Amygdala (tissue), 56 donors: ENCODE results near the gene DOK1.

Experiments
- DNase-seq, 56 donors: peaks; one replicate each; lab custom pipeline; 2025; lab: John Stamatoyannopoulos, UW

DOK1 gene

DNA sequence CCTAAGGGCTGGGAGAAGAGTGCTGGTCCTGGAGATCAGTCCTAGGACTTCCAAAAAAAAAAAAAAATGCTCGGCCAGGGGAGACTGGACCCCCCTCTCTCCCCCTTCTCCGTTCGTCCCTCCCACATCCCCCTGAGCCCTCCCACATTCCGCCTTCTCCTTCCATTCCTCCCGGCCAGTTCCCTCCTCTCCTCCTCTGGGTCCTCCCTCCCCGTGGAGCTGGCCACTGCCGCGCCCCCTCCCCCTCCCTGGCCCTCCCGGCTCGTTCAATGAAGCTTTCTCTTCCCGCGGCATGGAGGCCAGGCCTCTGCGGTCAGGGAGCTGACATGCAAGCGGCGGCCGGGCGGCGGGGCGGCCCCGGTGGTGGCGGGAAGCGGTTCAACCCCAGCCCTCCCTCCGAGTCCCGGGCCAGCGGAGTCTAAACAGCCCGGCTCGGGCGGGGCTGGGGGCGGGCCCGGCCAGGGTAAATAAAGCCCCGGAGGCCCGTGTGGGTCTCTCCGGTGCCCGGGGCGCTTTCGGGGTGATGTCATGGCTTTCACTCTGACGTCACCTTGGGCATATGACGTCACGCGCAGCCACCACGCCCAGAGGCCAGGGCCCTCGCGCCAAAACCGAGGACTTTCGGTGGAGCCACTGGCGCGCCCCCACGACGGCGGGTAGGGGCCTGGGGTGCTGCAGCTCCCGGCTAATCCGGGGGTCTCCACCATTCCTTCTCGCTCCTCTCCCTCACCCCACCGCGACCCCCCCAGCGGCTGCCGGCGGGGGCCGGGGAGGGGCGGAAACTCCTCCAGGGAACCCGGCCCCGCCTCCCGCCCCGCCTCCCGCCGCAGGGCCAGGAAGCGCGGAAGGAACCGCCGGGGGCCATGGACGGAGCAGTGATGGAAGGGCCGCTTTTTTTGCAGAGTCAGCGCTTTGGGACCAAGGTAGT lies at the start of gene DOK1, which contains the start of gene LOXL3:
DOK1 (plus strand) TSS at position 829 of the 928 bp plus-strand sequence; CDS start at position 864, 35 bp downstream.
LOXL3 (minus strand) TSS at position 51 of the 928 bp plus-strand sequence. CDS start 1,308 bp downstream, outside the sequence.
- DNase-seq = peak in 48 of 56 donors; percentile 26 to 88 (median 58)

DNA sequence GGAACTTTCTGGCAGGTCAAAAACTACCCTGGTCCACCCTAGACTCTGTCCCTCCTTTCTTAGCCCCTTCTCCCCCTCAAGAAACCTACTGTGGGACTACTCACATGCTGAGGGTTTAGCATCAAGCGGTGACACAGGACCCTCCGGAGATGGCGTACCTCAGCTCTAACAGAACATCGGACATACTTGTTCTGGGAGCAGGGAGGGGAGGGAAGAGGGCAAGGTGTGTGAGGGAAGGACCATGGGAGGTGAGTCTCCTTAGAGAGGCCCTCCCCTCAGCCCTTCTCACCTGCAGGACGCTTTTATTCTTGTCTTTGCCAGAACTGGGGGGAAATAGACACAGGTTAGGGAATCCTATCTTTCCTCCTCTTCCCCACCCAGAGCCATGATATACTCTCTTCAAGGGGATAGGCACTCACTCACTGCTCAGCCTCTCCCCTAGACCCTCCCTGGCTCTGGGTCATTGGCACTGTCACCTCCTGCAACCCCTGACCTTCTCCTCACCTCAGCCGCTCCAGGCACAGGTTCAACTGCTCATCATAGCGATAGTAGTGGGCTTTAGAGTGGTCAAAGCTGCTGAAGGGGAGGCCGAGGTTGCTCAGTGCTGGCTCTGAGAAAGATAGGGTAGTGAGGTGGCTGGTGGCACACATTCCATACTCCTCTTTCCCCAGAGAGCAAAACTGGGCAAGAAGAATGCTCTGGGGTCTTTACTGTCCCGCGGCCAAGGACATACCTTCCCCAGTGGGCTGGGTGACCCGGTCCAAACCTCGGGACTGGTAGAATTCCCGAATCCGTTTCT lies 48.9 kb upstream of the DOK1 start:
- no peak for DNase-seq

DNA sequence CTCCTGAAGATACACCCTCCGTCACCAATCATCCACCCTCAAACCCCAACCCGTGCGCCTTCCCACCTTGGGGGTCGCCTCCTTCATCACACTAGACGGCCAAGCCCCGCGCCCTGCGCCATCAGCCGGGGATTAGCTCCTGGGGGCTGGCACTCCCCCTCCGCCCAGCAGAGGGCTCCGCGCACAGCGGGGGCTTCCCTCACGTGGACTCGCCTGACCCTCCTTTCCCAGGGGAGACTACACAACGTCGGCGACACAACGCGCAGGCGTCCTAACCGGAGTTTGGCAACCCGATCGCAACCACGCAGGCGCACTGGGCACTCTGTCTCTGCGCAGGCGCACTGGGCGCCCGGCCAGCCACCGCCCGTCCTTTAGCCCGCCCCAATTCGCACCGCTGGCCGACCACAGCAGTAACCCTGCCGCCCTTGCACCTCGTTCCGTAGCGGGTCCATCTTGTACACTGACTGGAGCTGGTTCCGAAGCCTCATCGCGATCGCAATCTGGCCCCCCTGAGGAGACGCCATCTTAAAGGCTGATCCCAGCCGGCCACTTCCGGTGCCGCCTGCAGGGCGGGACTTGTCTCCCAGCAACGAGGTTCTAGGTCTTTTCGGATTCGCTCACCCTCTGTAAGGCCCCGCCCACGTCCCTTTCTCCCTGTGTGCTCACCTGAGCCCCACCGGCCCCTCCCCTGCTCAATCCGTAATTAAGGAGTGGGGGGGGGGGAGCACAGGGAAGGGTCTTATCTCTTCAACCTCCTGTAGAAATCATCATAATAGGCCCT lies 47.2 kb upstream of the DOK1 start, which contains the start of gene PCGF1:
PCGF1 (minus strand) TSS at position 551 of the 781 bp plus-strand sequence; CDS start at position 524, 27 bp downstream.
- peak; percentile 61 to 99 (median 94) for DNase-seq

DNA sequence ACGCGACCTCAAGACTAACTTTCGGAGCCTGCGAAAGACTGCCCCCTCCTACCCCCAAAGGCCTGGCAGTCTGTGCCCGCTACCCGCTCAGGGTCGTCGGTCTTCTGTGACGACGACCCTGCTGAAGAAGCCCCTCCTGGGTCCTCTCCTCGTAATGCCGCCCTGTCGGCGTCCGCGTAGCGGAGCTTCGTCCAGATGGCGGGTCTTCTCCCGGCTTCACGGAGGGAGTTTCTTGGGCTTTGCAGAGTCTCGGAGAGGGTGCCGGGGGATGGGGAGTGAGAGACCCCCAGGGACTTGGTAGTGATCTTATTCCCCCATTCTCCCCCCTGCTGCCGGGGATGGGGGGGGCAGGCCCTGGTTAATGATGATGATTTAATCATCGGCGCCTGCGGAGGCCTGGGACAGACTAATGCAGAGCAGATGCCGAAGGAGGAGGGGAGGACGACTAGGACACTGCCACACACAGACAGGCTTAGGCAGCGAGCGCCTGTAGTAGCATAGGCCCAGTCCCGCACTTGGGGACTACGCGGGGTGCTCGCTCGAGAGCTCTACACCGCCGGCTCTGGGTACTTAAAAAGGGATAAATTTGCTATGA lies 46.5 kb upstream of the DOK1 start:
- DNase-seq = peak in 25 of 56 donors; percentile 5 to 60 (median 35)

DNA sequence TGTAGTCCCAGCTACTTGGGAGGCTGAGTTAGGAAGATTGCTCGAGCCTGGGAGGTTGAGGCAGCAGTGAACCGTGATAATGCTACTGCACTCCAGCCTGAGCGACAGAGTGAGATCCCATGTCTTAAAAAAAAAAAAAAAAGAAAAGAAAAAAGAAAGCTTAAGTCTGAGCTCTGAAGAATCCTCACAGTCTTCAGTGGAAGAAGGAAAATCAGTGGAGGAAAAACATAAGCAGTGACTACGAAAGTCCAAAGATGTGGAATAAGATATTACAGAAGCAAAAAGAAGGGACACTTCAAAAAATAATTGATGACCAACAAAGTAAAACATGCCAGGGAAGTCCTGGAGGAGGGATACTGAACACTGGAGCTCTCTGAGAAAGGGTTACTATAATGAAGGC lies 44.2 kb upstream of the DOK1 start:
- DNase-seq = no peak

DNA sequence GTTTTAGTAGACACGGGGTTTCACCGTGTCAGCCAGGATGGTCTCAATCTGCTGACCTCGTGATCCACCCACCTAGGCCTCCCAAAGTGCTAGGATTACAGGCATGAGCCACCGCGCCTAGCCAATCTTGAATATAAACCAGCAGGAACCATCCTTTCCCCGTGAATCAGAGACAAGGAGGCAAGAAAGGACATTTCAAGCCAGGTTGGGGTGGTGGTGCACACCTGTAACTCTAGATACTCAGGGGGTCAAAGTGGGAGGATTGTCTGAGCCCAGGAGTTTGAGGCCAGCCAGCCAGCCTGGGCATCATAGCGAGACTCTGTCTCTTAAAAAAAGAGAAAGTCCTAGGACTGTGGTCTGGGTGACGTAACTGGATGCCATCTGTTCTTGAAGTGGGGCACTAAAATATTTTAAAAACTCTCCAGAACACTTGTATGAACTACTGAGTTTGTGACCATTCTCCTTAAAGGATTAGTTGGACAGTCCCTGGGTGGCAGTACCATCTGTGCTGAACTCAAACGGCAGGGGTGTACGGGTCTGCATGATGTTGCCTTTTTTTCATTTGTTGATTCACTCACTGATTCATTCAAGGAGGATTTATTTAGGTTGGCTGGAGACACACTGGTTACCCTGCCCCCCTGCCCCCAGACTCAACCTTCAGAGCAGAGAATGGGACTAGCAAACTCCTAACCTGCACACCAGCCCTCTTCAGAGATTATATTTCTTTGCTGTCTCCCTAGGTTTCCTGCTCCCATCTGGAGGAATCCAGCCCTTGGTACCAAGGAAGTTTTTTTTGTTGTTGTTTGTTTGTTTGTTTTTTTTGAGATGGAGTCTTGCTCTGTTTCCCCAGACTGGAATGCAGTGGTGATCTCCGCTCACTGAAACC lies 43.2 kb upstream of the DOK1 start:
- DNase-seq = no peak

DNA sequence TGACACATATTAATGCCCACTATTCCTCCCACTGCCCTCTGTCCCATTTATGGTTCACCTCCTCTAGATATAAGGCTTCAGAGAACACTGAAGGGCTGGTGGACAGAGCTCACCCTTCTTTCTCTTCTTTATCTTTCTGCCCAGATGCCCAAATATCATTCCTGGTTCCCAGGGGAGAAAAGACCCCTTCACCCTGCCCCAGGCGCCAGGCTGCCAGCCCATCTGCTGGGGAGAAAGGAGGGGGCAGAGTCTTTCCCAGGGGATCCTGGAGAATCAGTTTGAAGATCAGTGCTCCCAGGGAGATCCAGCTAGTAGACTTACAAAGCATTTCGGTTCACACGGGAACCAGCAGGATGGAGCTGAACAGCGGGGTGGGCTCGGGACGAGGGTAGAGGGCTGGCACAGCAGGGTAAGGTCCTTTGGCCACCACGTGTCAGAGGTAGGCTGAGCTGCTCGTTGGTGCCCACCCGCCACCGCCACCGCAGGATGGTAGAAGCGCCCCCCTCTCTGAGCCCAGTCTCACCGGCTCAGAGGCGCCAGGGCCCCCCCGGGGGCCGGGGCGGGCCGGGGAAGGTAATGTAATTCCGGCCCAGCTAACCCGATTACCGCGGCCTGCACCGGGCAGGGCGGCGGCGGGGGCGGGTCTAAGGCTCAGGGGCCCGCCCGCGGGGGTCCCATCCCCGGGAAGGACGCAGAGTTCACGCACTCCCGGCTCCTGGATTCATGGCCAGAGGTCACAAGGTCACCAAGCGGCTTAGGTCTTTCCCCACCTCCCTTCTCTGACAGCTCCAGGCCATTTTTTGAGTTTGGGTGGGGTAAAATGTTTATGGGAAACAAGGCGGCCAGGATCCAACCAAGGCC lies 41.5 kb upstream of the DOK1 start:
- no peak for DNase-seq

DNA sequence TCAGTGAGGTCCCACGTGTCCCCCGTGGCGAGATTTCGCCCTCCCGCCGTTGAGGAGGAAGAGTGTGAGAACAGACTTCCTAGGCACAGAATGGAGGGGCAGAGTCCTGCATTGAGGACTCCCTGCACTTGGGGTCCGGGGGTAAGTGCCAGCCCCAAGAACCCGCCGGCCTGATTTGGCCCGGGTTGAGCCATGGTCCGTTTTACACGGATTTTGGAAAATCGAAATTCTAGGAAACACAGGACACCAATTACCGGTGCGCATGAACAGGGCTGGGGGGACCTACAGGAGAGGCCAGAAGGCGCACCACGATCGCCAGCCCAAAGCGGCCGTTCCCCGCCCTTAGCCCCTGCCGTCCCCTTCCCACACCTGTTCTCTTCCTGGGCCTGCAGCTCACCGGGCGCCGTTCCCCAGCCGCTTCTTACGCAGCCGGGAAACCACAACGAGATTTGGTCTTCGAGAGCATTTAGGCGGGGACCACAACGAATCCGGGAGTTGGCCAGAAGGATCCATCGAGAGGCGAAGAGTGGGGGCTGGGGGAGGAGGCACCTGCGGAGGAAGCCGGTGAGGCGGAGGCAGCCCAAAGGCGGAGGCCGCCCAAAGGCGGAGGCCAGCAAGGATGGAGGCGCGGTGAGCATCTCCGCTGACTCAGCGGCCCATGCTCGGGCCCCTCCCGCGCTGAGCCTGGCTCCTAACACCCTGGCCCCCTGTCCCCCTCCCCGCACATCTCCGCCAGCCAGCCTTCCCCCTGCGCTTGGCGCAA lies 40.7 kb upstream of the DOK1 start:
- DNase-seq = no peak

DNA sequence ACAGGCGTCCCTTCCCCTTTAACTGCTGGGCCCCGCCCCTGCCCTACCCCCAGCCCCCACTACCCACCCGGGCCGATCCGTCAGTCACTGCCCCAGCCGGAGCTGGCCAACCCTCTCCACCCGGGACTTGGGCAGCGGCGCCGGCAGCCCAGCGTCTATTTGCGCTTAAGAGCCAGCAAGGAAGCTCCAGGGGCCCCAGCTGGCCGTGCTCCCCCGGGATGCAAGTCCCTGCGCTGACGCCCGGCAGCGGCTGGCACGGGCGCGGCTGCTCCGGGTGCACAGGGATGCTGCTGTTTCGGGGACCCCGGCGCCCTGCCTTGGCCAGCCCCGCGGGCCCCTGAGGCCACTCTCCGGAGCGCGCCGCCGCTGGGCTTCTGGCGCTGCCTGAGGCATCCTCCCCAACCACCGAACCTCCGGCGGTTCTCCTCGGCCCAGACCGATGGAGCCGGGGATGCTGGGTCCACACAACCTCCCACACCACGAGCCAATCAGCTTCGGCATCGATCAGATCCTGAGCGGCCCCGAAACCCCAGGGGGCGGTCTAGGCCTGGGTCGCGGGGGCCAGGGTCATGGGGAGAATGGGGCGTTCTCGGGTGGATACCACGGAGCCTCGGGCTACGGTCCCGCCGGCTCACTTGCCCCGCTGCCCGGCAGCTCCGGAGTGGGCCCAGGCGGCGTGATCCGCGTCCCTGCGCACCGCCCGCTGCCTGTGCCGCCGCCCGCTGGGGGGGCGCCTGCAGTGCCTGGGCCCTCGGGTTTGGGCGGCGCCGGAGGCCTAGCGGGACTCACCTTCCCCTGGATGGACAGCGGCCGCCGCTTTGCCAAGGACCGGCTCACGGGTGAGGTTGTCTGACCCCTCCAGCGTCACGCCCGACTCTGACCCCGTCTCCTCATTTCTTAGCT lies 39.9 kb upstream of the DOK1 start, which contains the start of gene TLX2:
TLX2 (plus strand) TSS at position 83 of the 903 bp plus-strand sequence; CDS start at position 440, 357 bp downstream.
- DNase-seq = no peak

DNA sequence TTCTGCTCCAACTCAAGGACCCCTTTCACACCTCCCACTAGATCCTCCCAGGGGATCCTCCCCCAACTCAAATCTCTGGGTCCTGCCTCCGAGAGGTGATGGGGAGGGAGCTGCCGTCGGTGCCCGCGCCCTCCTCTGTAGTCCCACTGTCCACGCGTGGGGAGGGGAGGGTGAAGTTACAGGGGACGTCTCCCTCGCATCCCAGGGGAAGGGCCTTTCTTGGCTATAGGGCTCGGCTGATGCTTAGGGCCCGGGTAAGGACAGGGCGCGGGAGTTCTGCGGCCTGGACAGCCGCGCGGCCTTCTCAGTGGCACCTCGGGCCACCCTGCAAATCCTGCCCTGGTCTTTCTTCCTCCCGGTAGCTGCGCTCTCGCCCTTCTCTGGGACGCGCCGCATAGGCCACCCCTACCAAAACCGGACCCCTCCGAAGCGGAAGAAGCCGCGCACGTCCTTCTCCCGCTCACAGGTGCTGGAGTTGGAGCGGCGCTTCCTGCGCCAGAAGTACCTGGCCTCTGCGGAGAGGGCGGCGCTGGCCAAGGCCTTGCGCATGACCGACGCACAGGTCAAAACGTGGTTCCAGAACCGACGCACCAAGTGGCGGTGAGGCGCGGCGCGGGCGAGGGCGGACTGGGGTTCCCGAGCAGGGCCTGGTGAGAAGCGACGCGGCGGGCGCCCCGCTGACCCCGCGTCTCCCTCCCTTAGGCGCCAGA lies 39.1 kb upstream of the DOK1 start:
- DNase-seq = no peak

DNA sequence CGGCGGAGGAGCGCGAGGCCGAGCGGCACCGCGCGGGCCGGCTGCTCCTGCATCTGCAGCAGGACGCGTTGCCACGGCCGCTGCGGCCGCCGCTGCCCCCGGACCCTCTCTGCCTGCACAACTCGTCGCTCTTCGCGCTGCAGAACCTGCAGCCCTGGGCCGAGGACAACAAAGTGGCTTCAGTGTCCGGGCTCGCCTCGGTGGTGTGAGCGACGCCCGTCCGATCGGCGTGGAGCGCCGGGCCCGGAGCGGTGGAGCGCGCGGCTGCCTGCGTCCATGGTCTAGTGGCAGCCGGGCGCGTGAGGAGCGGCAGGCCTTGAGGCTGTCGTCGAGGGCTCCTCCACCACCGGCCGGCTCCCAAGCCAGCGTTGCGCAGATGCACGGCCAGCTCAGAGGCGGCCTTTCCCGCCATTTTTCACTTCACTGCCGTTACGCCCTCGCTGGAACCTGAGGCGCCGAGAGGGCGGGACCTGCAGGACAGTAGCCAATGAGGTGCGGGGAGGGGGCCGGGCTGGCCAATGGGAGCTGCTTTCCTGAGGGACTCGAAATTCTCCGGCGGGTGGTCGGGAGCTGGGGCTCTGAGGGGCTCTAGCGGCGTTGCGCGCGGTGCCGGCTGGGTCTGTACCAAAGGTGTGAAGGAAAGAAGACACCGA lies 38.4 kb upstream of the DOK1 start:
- DNase-seq = peak in 21 of 56 donors; percentile 0 to 51 (median 19)

DNA sequence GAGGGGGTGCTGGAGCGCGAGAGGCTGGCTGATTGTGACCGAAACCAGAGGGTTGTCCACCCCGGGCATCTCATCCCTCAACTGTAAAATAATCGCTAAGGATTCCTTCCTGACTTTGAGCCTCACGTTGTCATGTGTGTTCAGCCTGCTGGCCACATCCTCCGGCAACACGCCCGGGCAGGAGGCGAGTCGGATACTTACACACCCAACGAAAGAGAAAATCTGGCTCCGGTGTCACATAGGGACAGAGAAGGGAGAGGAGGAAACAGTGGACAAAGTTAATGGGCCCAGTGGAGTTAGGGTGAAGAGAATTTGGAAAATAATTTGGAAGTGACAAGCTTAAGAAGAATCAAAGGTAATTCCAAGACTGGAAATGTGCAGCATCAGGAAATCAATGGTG lies 37.9 kb upstream of the DOK1 start:
- DNase-seq = no peak

DNA sequence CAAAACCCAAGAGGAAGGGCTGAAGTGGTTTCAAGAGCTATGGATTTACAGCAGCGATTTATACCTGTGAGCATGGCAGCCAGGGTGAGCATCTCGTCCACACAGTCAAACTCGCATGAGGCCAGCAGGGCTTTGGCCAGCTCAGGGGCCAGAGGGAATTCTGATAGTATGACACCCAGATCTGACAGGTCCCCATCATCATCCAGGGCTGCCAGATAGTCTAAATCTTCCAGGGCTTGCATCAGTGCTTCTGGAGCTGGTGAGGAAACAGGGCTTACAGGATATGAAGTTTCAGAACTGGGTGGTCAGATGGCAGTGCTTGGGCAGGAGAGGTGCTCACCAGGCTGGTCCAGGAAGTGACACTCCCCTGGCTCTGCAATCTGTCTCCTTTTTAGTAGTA lies 32.0 kb upstream of the DOK1 start:
- DNase-seq = no peak

DNA sequence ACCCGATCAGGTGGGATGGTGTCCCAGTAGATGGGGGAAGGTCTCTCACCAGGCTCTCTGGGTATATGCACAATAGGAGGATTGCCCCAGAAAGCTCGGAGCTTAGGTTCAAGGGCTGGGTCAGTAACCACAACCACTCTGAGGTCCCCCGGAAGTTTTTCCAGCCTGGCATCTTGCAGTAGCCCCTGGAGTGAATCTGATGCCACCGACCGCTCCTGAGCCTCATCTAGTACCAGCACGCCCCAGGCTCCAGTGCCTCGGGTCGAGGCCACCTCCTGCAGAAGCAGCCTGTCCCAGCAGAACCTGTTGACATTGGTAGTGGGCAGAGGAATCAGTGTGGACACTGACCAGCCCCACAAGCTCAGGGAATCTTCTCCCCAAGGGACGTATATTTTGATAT lies 30.5 kb upstream of the DOK1 start:
- DNase-seq = no peak
